Dermis blood vessel endothelial cell (primary cell): ENCODE results near the gene DSCAM. TPM values are rescaled to one million over a fixed set of nuclear protein-coding genes. Genes with fewer than 3 reads are reported as not detected.
"Not testable (repeated sequence)": the region's sequence is repeated elsewhere in the genome, so short reads cannot be mapped to it uniquely, and the experiment has no call there.

Source experiments
- DNase-seq: peaks from one replicate; pipeline ENCODE4 v3.0.0; 2010
- total RNA-seq: library from RNA; depleted of rRNA; stranded (reverse); fragments of >200 nt; gene quantifications from 2 replicates; pipeline ENCODE4 v1.2.3, GENCODE V29; 2014

The DSCAM gene
- total RNA-seq, 1 donor from 2014 or later = under 0.01 TPM

- DNase-seq = no peak
These were observed 646.0 kb downstream of the DSCAM start for GRCh38 chr21:40200946-40201345.

- DNase-seq = no peak
These were observed 646.8 kb downstream of the DSCAM start for GRCh38 chr21:40200126-40200525.

GRCh38 chr21:40194185-40194980, 652.6 kb downstream of the DSCAM start:
- no peak for DNase-seq

GRCh38 chr21:40191616-40192015, 655.3 kb downstream of the DSCAM start:
- DNase-seq = no peak

GRCh38 chr21:40191196-40191595, 655.8 kb downstream of the DSCAM start:
- no peak for DNase-seq

- no peak for DNase-seq
These were observed 658.9 kb downstream of the DSCAM start for GRCh38 chr21:40187946-40188654.

- no peak for DNase-seq
These were observed 659.7 kb downstream of the DSCAM start for GRCh38 chr21:40187244-40187643.

GRCh38 chr21:40186045-40186444, 660.9 kb downstream of the DSCAM start:
- DNase-seq = no peak

- DNase-seq = no peak
These were observed 661.8 kb downstream of the DSCAM start for GRCh38 chr21:40185208-40185607.

- not testable (repeated sequence) for DNase-seq
These were observed 664.5 kb downstream of the DSCAM start for GRCh38 chr21:40182491-40182890.

GRCh38 chr21:40179166-40179565, 667.8 kb downstream of the DSCAM start:
- no peak for DNase-seq

GRCh38 chr21:40178726-40179125, 668.2 kb downstream of the DSCAM start:
- no peak for DNase-seq

GRCh38 chr21:40177979-40178378, 669.0 kb downstream of the DSCAM start:
- no peak for DNase-seq

- no peak for DNase-seq
These were observed 670.2 kb downstream of the DSCAM start for GRCh38 chr21:40176724-40177123.

- DNase-seq = no peak
These were observed 673.1 kb downstream of the DSCAM start for GRCh38 chr21:40173816-40174215.

- no peak for DNase-seq
These were observed 677.0 kb downstream of the DSCAM start for GRCh38 chr21:40169971-40170370.

GRCh38 chr21:40166291-40166843, 680.6 kb downstream of the DSCAM start:
- no peak for DNase-seq

- no peak for DNase-seq
These were observed 681.2 kb downstream of the DSCAM start for GRCh38 chr21:40165773-40166070.

GRCh38 chr21:40164905-40165772, 681.8 kb downstream of the DSCAM start:
- no peak for DNase-seq

- DNase-seq = no peak
These were observed 684.9 kb downstream of the DSCAM start for GRCh38 chr21:40162075-40162474.

- DNase-seq = no peak
These were observed 686.0 kb downstream of the DSCAM start for GRCh38 chr21:40160911-40161310.

- DNase-seq = no peak
These were observed 688.6 kb downstream of the DSCAM start for GRCh38 chr21:40158366-40158765.

GRCh38 chr21:40155563-40155962, 691.4 kb downstream of the DSCAM start:
- DNase-seq = no peak
